Measurements from ENCODE around the gene PER3.

The PER3 gene

GRCh38 chr1:7768583-7768982, 15.5 kb upstream of the PER3 start:
- Mint-ChIP-seq H3K9me3 (no peaks in the 10 kb centered on the region), H3K27me3 (peaks cover 15% of the 10 kb centered on the region), H3K27ac (no peak overlapping the region), H3K36me3 (ENCODE audit: low read depth) (peaks cover 4% of the 10 kb centered on the region), H3K4me1 (ENCODE audit: low read depth) (peaks cover 23% of the 10 kb centered on the region), H3K4me3 (no peak overlapping the region)

GRCh38 chr1:7769673-7770412, 14.2 kb upstream of the PER3 start:
- Mint-ChIP-seq H3K27ac (no peak overlapping the region), H3K27me3 (peaks cover 13% of the 10 kb centered on the region), H3K9me3 (no peaks in the 10 kb centered on the region), H3K36me3 (ENCODE audit: low read depth) (peaks cover 14% of the 10 kb centered on the region), H3K4me1 (ENCODE audit: low read depth) (peaks cover 25% of the 10 kb centered on the region), H3K4me3 (peak overlapping the region; percentile 14)

- Mint-ChIP-seq H3K27ac (peak overlapping the region; percentile 41), H3K4me1 (ENCODE audit: low read depth) (peaks cover 25% of the 10 kb centered on the region), H3K4me3 (peak overlapping the region; percentile 81), H3K36me3 (ENCODE audit: low read depth) (peaks cover 18% of the 10 kb centered on the region), H3K9me3 (no peaks in the 10 kb centered on the region), H3K27me3 (peaks cover 9% of the 10 kb centered on the region)
Observed at GRCh38 chr1:7770669-7770996, 13.5 kb upstream of the PER3 start.

GRCh38 chr1:7770997-7771822, 12.9 kb upstream of the PER3 start, which contains the start of gene VAMP3:
TSS of gene VAMP3 (plus strand) at chr1:7771296. CDS start at chr1:7771384, 88 bp downstream.
- H3K27me3 Mint-ChIP-seq: peaks cover 9% of the 10 kb centered on the region
- H3K9me3 Mint-ChIP-seq: no peaks in the 10 kb centered on the region
- H3K36me3 Mint-ChIP-seq (ENCODE audit: low read depth): peaks cover 23% of the 10 kb centered on the region
- H3K4me3 Mint-ChIP-seq: peak within 1 kb of the TSS; percentile 87
- H3K27ac Mint-ChIP-seq: peak within 1 kb of the TSS; percentile 76
- peaks cover 25% of the 10 kb centered on the region for H3K4me1 Mint-ChIP-seq (ENCODE audit: low read depth)

- peaks cover 26% of the 10 kb centered on the region for H3K36me3 Mint-ChIP-seq (ENCODE audit: low read depth)
- peaks cover 9% of the 10 kb centered on the region for H3K27me3 Mint-ChIP-seq
- H3K4me1 Mint-ChIP-seq (ENCODE audit: low read depth): peaks cover 25% of the 10 kb centered on the region
- H3K4me3 Mint-ChIP-seq: peak overlapping the region; percentile 87
- peak overlapping the region; percentile 76 for H3K27ac Mint-ChIP-seq
- no peaks in the 10 kb centered on the region for H3K9me3 Mint-ChIP-seq
Observed at GRCh38 chr1:7771823-7772299, 12.2 kb upstream of the PER3 start.

DNA sequence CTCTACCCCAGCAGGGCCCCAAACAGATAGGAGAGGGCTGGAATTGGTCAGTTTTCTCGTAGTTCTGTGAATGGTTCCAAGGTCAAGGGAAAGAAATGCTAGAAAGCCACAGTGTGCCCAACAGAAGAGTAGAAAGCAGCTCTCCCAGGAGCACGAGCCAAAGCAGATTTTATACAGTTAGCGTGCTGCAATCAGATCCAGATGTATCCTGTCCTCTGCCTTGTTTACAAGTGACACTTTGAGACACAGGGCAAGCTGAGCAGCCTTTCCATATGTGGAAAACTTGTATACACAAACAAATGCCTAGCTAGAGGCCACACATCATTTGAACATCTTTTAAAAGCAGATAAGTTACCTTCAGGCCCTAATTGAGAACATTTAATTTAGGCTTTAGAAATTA, 6.5 kb upstream of the PER3 start:
- Mint-ChIP-seq H3K27me3 (no peaks in the 10 kb centered on the region), H3K36me3 (ENCODE audit: low read depth) (peaks cover 45% of the 10 kb centered on the region), H3K27ac (no peak overlapping the region), H3K4me3 (no peak overlapping the region), H3K4me1 (ENCODE audit: low read depth) (peaks cover 27% of the 10 kb centered on the region), H3K9me3 (no peaks in the 10 kb centered on the region)

DNA sequence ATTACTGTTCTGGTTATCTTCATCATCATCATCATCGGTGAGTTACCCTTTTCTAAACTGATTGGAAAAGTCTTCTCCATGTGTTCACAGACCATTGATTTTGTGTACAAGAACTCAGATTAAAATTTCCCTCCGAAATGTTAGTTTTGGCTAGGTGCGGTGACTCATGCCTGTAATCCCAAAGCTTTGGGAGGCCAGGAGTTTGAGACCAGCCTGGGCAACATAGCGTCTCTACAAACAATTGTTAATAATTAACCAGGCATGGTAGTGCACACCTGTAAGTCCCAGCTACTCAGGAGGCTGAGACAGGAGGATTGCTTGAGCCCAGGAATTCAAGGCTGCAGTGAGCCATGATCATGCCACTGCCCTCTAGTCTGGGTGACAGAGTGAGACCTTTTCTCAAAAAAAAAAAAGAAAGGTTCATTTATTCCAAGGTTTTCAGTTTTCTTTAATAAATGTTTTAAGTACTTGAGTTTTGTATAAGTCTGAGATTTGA, 5.9 kb upstream of the PER3 start:
- Mint-ChIP-seq H3K9me3 (no peaks in the 10 kb centered on the region), H3K27me3 (no peaks in the 10 kb centered on the region), H3K36me3 (ENCODE audit: low read depth) (peaks cover 45% of the 10 kb centered on the region), H3K27ac (no peak overlapping the region), H3K4me3 (no peak overlapping the region), H3K4me1 (ENCODE audit: low read depth) (peaks cover 27% of the 10 kb centered on the region)

GRCh38 chr1:7780976-7781375, 3.1 kb upstream of the PER3 start:
- H3K9me3 Mint-ChIP-seq: no peaks in the 10 kb centered on the region
- no peaks in the 10 kb centered on the region for H3K27me3 Mint-ChIP-seq
- peaks cover 31% of the 10 kb centered on the region for H3K36me3 Mint-ChIP-seq (ENCODE audit: low read depth)
- no peak overlapping the region for H3K27ac Mint-ChIP-seq
- peaks cover 26% of the 10 kb centered on the region for H3K4me1 Mint-ChIP-seq (ENCODE audit: low read depth)
- H3K4me3 Mint-ChIP-seq: no peak overlapping the region

DNA sequence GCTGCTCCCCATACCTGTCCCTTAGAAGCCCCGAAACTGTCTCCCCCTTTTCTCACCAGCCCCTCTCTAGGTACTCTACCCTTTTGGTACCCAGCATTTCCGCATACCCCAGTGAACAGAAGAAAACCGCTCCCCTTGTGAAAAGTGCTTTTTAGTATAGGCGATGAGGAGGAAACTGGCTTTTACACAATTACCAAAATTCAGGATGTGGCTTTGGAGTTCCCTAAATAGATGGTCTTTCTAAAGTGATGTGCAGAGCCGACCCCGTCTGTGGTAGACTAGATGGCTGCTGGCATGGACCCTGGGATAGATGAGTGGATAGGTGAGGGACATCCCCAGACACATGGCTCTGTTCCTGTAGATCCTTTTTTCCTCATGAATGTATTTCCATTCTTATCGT, 2.6 kb upstream of the PER3 start:
- Mint-ChIP-seq H3K27me3 (no peaks in the 10 kb centered on the region), H3K4me1 (ENCODE audit: low read depth) (peaks cover 26% of the 10 kb centered on the region), H3K4me3 (peak overlapping the region; percentile 17), H3K36me3 (ENCODE audit: low read depth) (peaks cover 28% of the 10 kb centered on the region), H3K9me3 (no peaks in the 10 kb centered on the region), H3K27ac (no peak overlapping the region)

DNA sequence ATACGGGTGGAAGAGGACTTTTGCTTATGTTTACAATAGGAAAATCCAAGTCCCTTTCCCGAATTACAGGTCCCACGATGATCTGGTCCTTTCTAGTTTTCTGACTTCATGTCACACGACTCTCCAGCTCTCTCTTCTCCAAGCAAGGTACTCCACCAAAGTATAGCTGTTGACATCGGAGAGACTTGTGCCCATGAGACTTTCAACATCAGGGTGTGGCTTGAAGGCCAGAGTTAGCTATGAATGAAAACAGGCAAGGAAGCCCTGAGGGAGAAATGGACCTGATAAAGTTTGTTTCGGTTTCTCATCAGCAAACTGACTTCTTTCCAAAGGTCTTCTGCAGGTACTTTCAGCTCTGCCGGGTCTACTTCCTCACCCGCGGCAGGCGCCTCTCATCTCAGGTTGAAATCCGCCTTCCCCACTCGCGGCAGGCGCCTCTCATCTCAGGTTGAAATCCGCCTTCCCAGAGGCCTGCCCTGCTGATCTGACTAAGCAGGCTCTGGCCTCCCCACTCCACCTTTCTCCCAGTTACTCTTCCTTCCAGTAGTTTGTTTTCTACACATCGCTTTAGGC, 2.1 kb upstream of the PER3 start:
- H3K4me3 Mint-ChIP-seq: peak overlapping the region; percentile 78
- H3K27ac Mint-ChIP-seq: no peak overlapping the region
- H3K9me3 Mint-ChIP-seq: no peaks in the 10 kb centered on the region
- peaks cover 26% of the 10 kb centered on the region for H3K36me3 Mint-ChIP-seq (ENCODE audit: low read depth)
- peaks cover 26% of the 10 kb centered on the region for H3K4me1 Mint-ChIP-seq (ENCODE audit: low read depth)
- no peaks in the 10 kb centered on the region for H3K27me3 Mint-ChIP-seq

DNA sequence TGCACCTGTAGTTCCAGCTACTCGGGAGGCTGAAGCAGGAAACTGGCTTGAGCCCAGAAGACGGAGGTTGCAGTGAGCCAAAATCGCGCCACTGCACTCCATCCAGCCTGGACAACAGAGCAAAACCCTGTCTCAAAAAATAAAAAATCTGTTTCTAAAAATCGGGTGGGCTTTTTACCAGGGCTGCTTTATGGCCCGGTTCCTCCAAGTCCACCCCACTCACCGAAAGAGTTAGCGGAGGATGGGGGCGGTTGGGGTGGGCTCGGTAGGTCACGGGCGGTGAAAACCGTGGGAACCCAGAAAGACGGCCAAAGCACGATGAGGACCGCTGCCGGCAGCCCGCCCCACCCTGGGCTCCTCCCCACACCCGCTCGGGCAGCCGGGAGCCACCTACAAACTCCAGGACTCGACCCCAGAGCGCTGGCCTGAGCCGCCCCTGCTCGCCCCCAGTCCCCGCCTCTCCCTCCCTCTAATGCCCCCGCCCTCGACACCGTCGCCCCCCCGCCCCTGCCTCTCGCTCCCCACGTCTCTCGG, 846 bp upstream of the PER3 start:
- Mint-ChIP-seq H3K27ac (no peak overlapping the region), H3K36me3 (ENCODE audit: low read depth) (peaks cover 15% of the 10 kb centered on the region), H3K27me3 (no peaks in the 10 kb centered on the region), H3K9me3 (no peaks in the 10 kb centered on the region), H3K4me1 (ENCODE audit: low read depth) (peaks cover 26% of the 10 kb centered on the region), H3K4me3 (peak overlapping the region; percentile 78)

DNA sequence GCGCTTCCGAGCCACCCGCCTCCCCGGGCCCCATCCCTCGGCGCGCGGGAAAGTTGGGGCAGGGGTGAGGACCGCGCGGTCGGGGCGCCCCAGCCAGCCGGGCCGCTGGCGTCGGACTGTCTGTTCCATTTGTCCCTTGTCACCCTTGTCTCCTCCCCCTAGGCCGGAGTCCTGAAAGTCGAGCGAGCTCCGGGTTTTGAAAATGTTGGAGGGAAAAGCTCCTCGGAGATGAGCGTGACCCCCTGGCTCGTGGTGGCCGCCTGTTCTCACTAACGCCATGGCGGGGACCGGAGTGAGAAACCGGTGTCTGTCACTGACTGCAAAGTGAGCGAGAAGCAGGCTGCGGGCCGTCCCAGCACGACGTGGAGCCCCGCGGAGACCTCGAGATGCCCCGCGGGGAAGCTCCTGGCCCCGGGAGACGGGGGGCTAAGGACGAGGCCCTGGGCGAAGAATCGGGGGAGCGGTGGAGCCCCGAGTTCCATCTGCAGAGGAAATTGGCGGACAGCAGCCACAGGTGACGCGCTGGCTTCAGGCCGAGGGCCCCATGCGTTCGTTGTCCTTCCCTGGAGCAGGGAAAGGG, 491 bp downstream of the PER3 start:
- H3K36me3 Mint-ChIP-seq (ENCODE audit: low read depth): peaks cover 16% of the 10 kb centered on the region
- no peak overlapping the region for H3K27ac Mint-ChIP-seq
- H3K27me3 Mint-ChIP-seq: no peaks in the 10 kb centered on the region
- no peaks in the 10 kb centered on the region for H3K9me3 Mint-ChIP-seq
- H3K4me3 Mint-ChIP-seq: peak overlapping the region; percentile 44
- H3K4me1 Mint-ChIP-seq (ENCODE audit: low read depth): peaks cover 26% of the 10 kb centered on the region

DNA sequence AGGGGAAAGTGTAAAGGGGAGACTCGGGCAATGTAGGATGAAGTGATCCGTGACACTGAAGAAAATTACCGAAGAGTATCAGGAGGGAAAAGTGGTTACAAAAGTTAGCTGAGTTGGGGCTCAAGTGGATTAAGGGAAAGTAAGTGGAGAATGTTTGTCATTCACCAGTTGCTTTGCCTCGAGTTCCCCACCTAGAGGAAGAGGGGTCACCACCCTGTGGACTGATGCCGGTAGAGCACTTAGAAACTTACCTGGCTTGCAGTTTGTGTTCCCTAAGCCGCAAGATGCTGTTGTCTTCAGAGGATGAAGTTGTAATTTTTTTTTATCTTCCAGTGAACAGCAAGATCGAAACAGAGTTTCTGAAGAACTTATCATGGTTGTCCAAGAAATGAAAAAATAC, 1.0 kb downstream of the PER3 start:
- H3K27ac Mint-ChIP-seq: no peak overlapping the region
- peak overlapping the region; percentile 44 for H3K4me3 Mint-ChIP-seq
- H3K36me3 Mint-ChIP-seq (ENCODE audit: low read depth): peaks cover 21% of the 10 kb centered on the region
- peaks cover 26% of the 10 kb centered on the region for H3K4me1 Mint-ChIP-seq (ENCODE audit: low read depth)
- peaks cover 4% of the 10 kb centered on the region for H3K9me3 Mint-ChIP-seq
- H3K27me3 Mint-ChIP-seq: no peaks in the 10 kb centered on the region

DNA sequence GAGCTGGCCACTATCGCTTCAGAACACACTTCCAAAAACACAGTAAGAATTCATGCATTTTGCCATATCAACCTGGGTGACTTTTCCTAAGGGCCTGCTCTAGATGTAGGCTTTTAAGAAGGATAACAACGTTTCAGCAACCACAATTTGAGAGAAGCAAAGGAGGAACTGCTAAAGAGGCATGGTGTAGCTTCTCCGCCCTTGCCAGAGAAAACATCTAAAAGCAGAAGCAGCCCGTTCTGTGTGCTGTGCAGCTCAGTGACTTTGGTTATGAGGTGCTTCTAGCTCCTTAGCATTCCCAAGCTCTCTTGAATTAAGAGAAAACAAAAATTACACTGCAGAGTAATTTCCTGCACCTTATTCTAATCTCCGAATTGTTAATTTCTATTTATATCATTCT, 2.7 kb downstream of the PER3 start:
- peaks cover 13% of the 10 kb centered on the region for H3K9me3 Mint-ChIP-seq
- H3K4me1 Mint-ChIP-seq (ENCODE audit: low read depth): peaks cover 19% of the 10 kb centered on the region
- peaks cover 32% of the 10 kb centered on the region for H3K36me3 Mint-ChIP-seq (ENCODE audit: low read depth)
- H3K27ac Mint-ChIP-seq: no peak overlapping the region
- no peak overlapping the region for H3K4me3 Mint-ChIP-seq
- H3K27me3 Mint-ChIP-seq: no peaks in the 10 kb centered on the region
